H9 (cell line): Measurements from ENCODE around the gene SHBG. TPM values are rescaled to one million over a fixed set of nuclear protein-coding genes. Genes with fewer than 3 reads are reported as not detected.

Experiments
- DNase-seq: peaks from one replicate; pipeline ENCODE4 v3.0.0-alpha.2; 2017
- H2AFZ ChIP-seq: one replicate; pipeline ENCODE4 v1.6.1; 2013; ENCODE audit warnings: mild to moderate bottlenecking, low read length, control low read depth, moderate library complexity
- H2AK5ac ChIP-seq: 2 replicates; pipeline ENCODE4 v1.6.1; 2013; ENCODE audit warnings: low read length, control low read depth, mixed read lengths; ENCODE audit not compliant: insufficient read length
- H2BK120ac ChIP-seq: one replicate; pipeline ENCODE4 v1.6.1; 2013; ENCODE audit warnings: low read depth, mild to moderate bottlenecking, low read length, control low read depth, inconsistent platforms; ENCODE audit not compliant: poor library complexity, severe bottlenecking
- H2BK12ac ChIP-seq: 2 replicates; pipeline ENCODE4 v1.6.1; 2013; ENCODE audit warnings: low read length, control low read depth, mixed read lengths, low read depth; ENCODE audit not compliant: insufficient read length
- H2BK15ac ChIP-seq: 2 replicates; pipeline ENCODE4 v1.6.1; 2013; ENCODE audit warnings: low read depth, low read length, control low read depth
- H2BK20ac ChIP-seq: one replicate; pipeline ENCODE4 v1.6.1; 2013; ENCODE audit warnings: low read depth, mild to moderate bottlenecking, low read length, control low read depth, inconsistent platforms; ENCODE audit not compliant: poor library complexity, severe bottlenecking
- H2BK5ac ChIP-seq: 2 replicates; pipeline ENCODE4 v1.6.1; 2013; ENCODE audit warnings: low read length, control low read depth, mixed read lengths; ENCODE audit not compliant: insufficient read length
- H3K14ac ChIP-seq: 2 replicates; pipeline ENCODE4 v1.6.1; 2013; ENCODE audit warnings: low read length, control low read depth; ENCODE audit not compliant: insufficient read depth
- H3K18ac ChIP-seq: 2 replicates; pipeline ENCODE4 v1.6.1; 2013; ENCODE audit warnings: low read depth, mild to moderate bottlenecking, mixed read lengths, low read length, control low read depth; ENCODE audit not compliant: insufficient read length
- H3K23ac ChIP-seq: 2 replicates; pipeline ENCODE4 v1.6.1; 2013; ENCODE audit warnings: low read length, control low read depth, mixed read lengths, low read depth; ENCODE audit not compliant: insufficient read length
- H3K23me2 ChIP-seq: 2 replicates; pipeline ENCODE4 v1.6.1; 2013; ENCODE audit warnings: low read depth, mild to moderate bottlenecking, mixed read lengths, low read length, control low read depth; ENCODE audit not compliant: insufficient read length, poor library complexity, severe bottlenecking
- H3K27ac ChIP-seq: 2 replicates; pipeline ENCODE4 v1.5.1; 2013; ENCODE audit warnings: low read length, control low read depth, mixed read lengths, low read depth; ENCODE audit not compliant: insufficient read length
- H3K27me3 ChIP-seq: 2 replicates; pipeline ENCODE4 v1.6.1; 2013; ENCODE audit warnings: low read length, control low read depth, inconsistent platforms; ENCODE audit not compliant: insufficient read depth
- H3K4ac ChIP-seq: 2 replicates; pipeline ENCODE4 v1.6.1; 2013; ENCODE audit warnings: low read depth, mild to moderate bottlenecking, control low read depth, inconsistent platforms, low read length, moderate library complexity
- H3K4me1 ChIP-seq: 2 replicates; pipeline ENCODE4 v1.6.1; 2013; ENCODE audit warnings: low read length, control low read depth, inconsistent platforms; ENCODE audit not compliant: insufficient read depth
- H3K4me2 ChIP-seq: 2 replicates; pipeline ENCODE4 v1.6.1; 2013; ENCODE audit warnings: low read length, control low read depth, mixed read lengths; ENCODE audit not compliant: insufficient read length, insufficient read depth
- H3K56ac ChIP-seq: 2 replicates; pipeline ENCODE4 v1.6.1; 2013; ENCODE audit warnings: low read depth, mild to moderate bottlenecking, mixed read lengths, low read length, control low read depth; ENCODE audit not compliant: insufficient read length
- H3K79me1 ChIP-seq: 2 replicates; pipeline ENCODE4 v1.6.1; 2013; ENCODE audit warnings: low read depth, mild to moderate bottlenecking, moderate library complexity, low read length, control low read depth, inconsistent platforms; ENCODE audit not compliant: insufficient read depth, poor library complexity, severe bottlenecking
- H3K79me2 ChIP-seq: 2 replicates; pipeline ENCODE4 v1.6.1; 2013; ENCODE audit warnings: low read length, control low read depth, inconsistent platforms; ENCODE audit not compliant: insufficient read depth
- H3K9ac ChIP-seq: 2 replicates; pipeline ENCODE4 v1.6.1; 2013; ENCODE audit warnings: low read length, control low read depth, mixed read lengths; ENCODE audit not compliant: insufficient read length; ENCODE audit errors: extremely low read depth
- H3K9me3 ChIP-seq: one replicate; pipeline ENCODE4 v1.6.1; 2013; ENCODE audit warnings: low read depth, low read length, inconsistent platforms; ENCODE audit not compliant: control insufficient read depth
- H3T11ph ChIP-seq: one replicate; pipeline ENCODE4 v1.6.1; 2013; ENCODE audit warnings: mild to moderate bottlenecking, low read length, control low read depth, inconsistent platforms
- H4K20me1 ChIP-seq: one replicate; pipeline ENCODE4 v1.6.1; 2013; ENCODE audit not compliant: control insufficient read depth, insufficient read length, insufficient read depth
- H4K5ac ChIP-seq: 2 replicates; pipeline ENCODE4 v1.6.1; 2013; ENCODE audit warnings: low read depth, mild to moderate bottlenecking, mixed read lengths, low read length, control low read depth; ENCODE audit not compliant: insufficient read length
- H4K8ac ChIP-seq: replicated peaks from 2 replicates; pipeline ENCODE4 v1.6.1; 2013; ENCODE audit warnings: low read length, control low read depth, mixed read lengths, low read depth; ENCODE audit not compliant: insufficient read length
- H4K91ac ChIP-seq: 2 replicates; pipeline ENCODE4 v1.6.1; 2013; ENCODE audit warnings: low read depth, mild to moderate bottlenecking, moderate library complexity, mixed read lengths, low read length, control low read depth; ENCODE audit not compliant: insufficient read length
- H3K27ac Mint-ChIP-seq, 3 experiments: 2 replicates in 2 of 3; 3 replicates in 1 of 3; pipeline ENCODE4 v1.8.0; 2020 to 2021; ENCODE audit warnings: mixed read lengths in 3 of 3, mild to moderate bottlenecking in 1 of 3, moderate library complexity in 1 of 3
- H3K27me3 Mint-ChIP-seq: 2 replicates; pipeline ENCODE4 v1.8.0; 2021; ENCODE audit warnings: low read depth, mild to moderate bottlenecking, moderate library complexity, mixed read lengths
- H3K36me3 Mint-ChIP-seq, 3 experiments: 2 replicates in 2 of 3; 3 replicates in 1 of 3; pipeline ENCODE4 v1.8.0; 2020 to 2021; ENCODE audit warnings: low read depth in 3 of 3, mixed read lengths in 3 of 3; ENCODE audit not compliant: insufficient read depth in 1 of 3
- H3K4me1 Mint-ChIP-seq, 2 experiments: 2 replicates each; pipeline ENCODE4 v1.8.0; 2020; ENCODE audit warnings: mixed read lengths in 2 of 2
- H3K4me3 Mint-ChIP-seq, 2 experiments: 2 replicates in 1 of 2; 3 replicates in 1 of 2; pipeline ENCODE4 v1.8.0; 2020 to 2021; ENCODE audit warnings: mild to moderate bottlenecking in 2 of 2, mixed read lengths in 2 of 2, moderate library complexity in 1 of 2
- H3K9me3 Mint-ChIP-seq, 2 experiments: 2 replicates in 1 of 2; 3 replicates in 1 of 2; pipeline ENCODE4 v1.8.0; 2020; ENCODE audit warnings: mild to moderate bottlenecking in 2 of 2, mixed read lengths in 2 of 2, moderate library complexity in 1 of 2
- CTCF ChIP-seq: fragments of 200-600 bp; sonication (generic); conservative IDR thresholded peaks from 3 replicates; pipeline ENCODE4 v1.8.0; 2021; ENCODE audit warnings: antibody characterized with exemption, mild to moderate bottlenecking
- WGBS: extraction: QIAGEN DNeasy Blood & Tissue Kit; methylation state at CpG from one replicate; pipeline ENCODE4 v1.1.7; 2013; ENCODE audit warnings: missing lambda C conversion rate, low lambda C conversion rate, mixed read lengths; ENCODE audit not compliant: insufficient read length; ENCODE audit errors: extremely low coverage; 5-methylcytosine and 5-hydroxymethylcytosine counted together
- total RNA-seq: library from RNA; stranded (reverse); gene quantifications from 2 replicates; pipeline ENCODE4 v1.2.1, GENCODE V29; 2021

The SHBG gene
- total RNA-seq, 1 experiment from 2014 or later = 1.6 TPM

- no peaks in the 10 kb centered on the region for H3K27me3 Mint-ChIP-seq
- no peaks in the 10 kb centered on the region for H3K27me3 ChIP-seq
These were observed 38.5 kb downstream of the SHBG start for GRCh38 chr17:7668482-7668881.

More at GRCh38 chr17:7668482-7668881, 38.5 kb downstream of the SHBG start:
- Histone ChIP-seq H4K5ac (no peak overlapping the region), H4K91ac (no peak overlapping the region), H3K27ac (no peak overlapping the region), H3K9me3 (peaks cover 3% of the 10 kb centered on the region), H2BK5ac (no peak overlapping the region), H3K9ac (no peak overlapping the region), H3K23ac (no peak overlapping the region), H3K79me2 (no peaks in the 10 kb centered on the region), H3K79me1 (no peaks in the 10 kb centered on the region), H3K18ac (no peak overlapping the region), H3K4ac (no peak overlapping the region), H3K56ac (no peak overlapping the region), H3K4me1 (no peaks in the 10 kb centered on the region), H4K20me1 (no peaks in the 10 kb centered on the region), H2BK20ac (no peak overlapping the region), H3K14ac (no peak overlapping the region), H2AFZ (no peak overlapping the region), H3K4me2 (no peak overlapping the region), H2AK5ac (no peak overlapping the region), H4K8ac (no peak overlapping the region), H3T11ph (no peak overlapping the region), H2BK12ac (no peak overlapping the region), H2BK15ac (no peak overlapping the region), H3K23me2 (no peaks in the 10 kb centered on the region), H2BK120ac (no peak overlapping the region)
- H3K4me3 Mint-ChIP-seq = no peak overlapping the region
- peaks cover 3% of the 10 kb centered on the region in 2 experiments for H3K9me3 Mint-ChIP-seq
- DNase-seq = no peak
- no CpG with 5 or more reads among the region's 7 CpGs for WGBS
- no peak overlapping the region for H3K27ac Mint-ChIP-seq
- H3K36me3 Mint-ChIP-seq = peaks cover 37 to 67% (median 64%) of the 10 kb centered on the region in 3 experiments
- peaks cover 1 to 9% of the 10 kb centered on the region in 2 experiments; a peak in 2 of 4 replicates for H3K4me1 Mint-ChIP-seq
- no peak for TF ChIP-seq CTCF
